SK-N-MC (cell line): ENCODE measurements around the gene HYAL1.
A peak's percentile ranks its signal among the peaks of the same experiment; 100 is the strongest.

ENCODE experiments used
- DNase-seq: peaks from one replicate; pipeline ENCODE4 v3.0.0-alpha.2; 2011; ENCODE audit warnings: low read depth, low spot score
- H3K27ac ChIP-seq: fragments of 200-600 bp; sonication (generic); 2 replicates; pipeline ENCODE4 v1.5.1; 2016; ENCODE audit warnings: mixed run types
- H3K36me3 ChIP-seq: fragments of 200-600 bp; sonication (generic); 2 replicates; pipeline ENCODE4 v1.6.1; 2017; ENCODE audit warnings: antibody characterized with exemption, low read length, mixed read lengths; ENCODE audit not compliant: insufficient read depth
- H3K4me3 ChIP-seq: fragments of 200-600 bp; sonication (generic); 2 replicates; pipeline ENCODE4 v1.5.1; 2016
- H3K9ac ChIP-seq: fragments of 200-600 bp; sonication (generic); 2 replicates; pipeline ENCODE4 v1.8.0; 2017; ENCODE audit warnings: mixed run types, mixed read lengths; ENCODE audit not compliant: insufficient read length
- H3K9me3 ChIP-seq: fragments of 200-600 bp; sonication (generic); 2 replicates; pipeline ENCODE4 v1.6.1; 2017; ENCODE audit warnings: low read depth, mild to moderate bottlenecking, antibody characterized with exemption, low read length, moderate library complexity, mixed read lengths
- EZH2 ChIP-seq: fragments of 200-600 bp; sonication (generic); IDR thresholded peaks from one replicate; pipeline ENCODE4 v1.6.1; 2017; ENCODE audit warnings: antibody characterized with exemption
- FOXP2 ChIP-seq: optimal IDR thresholded peaks from 2 replicates; pipeline ENCODE3; 2011; ENCODE audit warnings: mild to moderate bottlenecking, moderate library complexity; ENCODE audit not compliant: insufficient read depth; ENCODE audit errors: extremely low read length, control extremely low read depth
- POLR2AphosphoS5 ChIP-seq: IDR thresholded peaks from 2 replicates; pipeline ENCODE4 v1.6.1; 2012; ENCODE audit warnings: mild to moderate bottlenecking, low read depth, low read length, borderline replicate concordance

The HYAL1 gene

GRCh38 chr3:50337175-50337861 lies 33.9 kb upstream of the HYAL1 start:
- H3K9ac ChIP-seq = peak overlapping the region; percentile 94
- H3K36me3 ChIP-seq = no peaks in the 10 kb centered on the region; the same call in 1 of the 2 replicates
- H3K27ac ChIP-seq = 0 out of 2 replicates have a peak overlapping the region, but pooled peaks have one; percentile 36
- TF ChIP-seq FOXP2 (no peak), POLR2AphosphoS5 (peak; percentile 94)
- H3K9me3 ChIP-seq = no peaks in the 10 kb centered on the region
- H3K4me3 ChIP-seq = peak overlapping the region; percentile 86
- peak; percentile 51 for DNase-seq

DNA sequence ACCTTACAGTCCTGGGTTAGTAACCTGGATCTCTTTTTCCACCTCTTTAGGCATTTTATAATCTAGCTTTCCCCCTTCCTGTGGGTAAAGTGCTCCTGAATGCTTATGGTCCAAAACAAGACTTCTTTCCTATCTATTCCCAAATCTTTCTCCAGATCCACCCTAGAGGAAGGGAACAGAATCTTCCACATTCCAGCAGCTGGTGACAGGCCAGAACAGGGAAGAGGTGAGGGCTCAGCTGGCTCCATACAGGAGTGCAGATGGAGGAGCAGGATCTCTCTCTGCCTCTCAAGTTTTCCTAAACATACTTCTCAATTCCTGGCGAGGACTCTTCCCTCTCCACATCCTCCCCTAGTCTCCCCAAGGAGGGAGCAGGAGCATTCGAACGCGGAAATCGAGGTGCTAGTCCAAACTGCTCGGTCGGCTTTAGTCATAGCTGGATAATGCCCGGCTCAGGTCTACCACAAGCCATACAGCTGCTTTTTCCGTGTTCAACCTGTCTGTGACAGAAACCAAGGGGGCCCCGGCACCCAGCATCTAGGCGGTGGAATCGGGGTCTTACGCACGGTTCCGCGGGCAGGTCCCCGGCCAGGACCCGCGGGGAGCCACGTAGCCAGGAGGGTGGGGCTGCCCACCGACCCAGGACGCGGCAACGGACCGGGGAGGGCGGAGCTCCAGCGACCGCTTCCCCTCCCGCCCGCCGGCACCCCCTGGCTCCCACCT lies 33.2 kb upstream of the HYAL1 start:
- peak overlapping the region; percentile 86 for H3K4me3 ChIP-seq
- TF ChIP-seq FOXP2 = no peak
- no peak for TF ChIP-seq EZH2
- TF ChIP-seq POLR2AphosphoS5 = no peak
- no peaks in the 10 kb centered on the region for H3K9me3 ChIP-seq
- H3K9ac ChIP-seq = peak overlapping the region; percentile 94
- H3K36me3 ChIP-seq = peaks cover 7% of the 10 kb centered on the region; the same call in 1 of the 2 replicates
- no peak for DNase-seq
- H3K27ac ChIP-seq = 0 out of 2 replicates have a peak overlapping the region, but pooled peaks have one; percentile 36

GRCh38 chr3:50334339-50335075 lies 31.1 kb upstream of the HYAL1 start:
- no peak for TF ChIP-seq POLR2AphosphoS5
- TF ChIP-seq FOXP2 = no peak
- TF ChIP-seq EZH2 = no peak
- Histone ChIP-seq H3K27ac (no peak overlapping the region), H3K4me3 (no peak overlapping the region), H3K9me3 (no peaks in the 10 kb centered on the region), H3K36me3 (peaks cover 18% of the 10 kb centered on the region; the same call in 1 of the 2 replicates), H3K9ac (no peak overlapping the region)
- DNase-seq = no peak

GRCh38 chr3:50333744-50334328 lies 30.5 kb upstream of the HYAL1 start:
- no peak overlapping the region for H3K9ac ChIP-seq
- no peak overlapping the region for H3K27ac ChIP-seq
- H3K36me3 ChIP-seq = peaks cover 18% of the 10 kb centered on the region; the same call in 1 of the 2 replicates
- no peaks in the 10 kb centered on the region for H3K9me3 ChIP-seq
- no peak for DNase-seq
- TF ChIP-seq EZH2 = no peak
- TF ChIP-seq POLR2AphosphoS5 = no peak
- TF ChIP-seq FOXP2 = no peak
- H3K4me3 ChIP-seq = no peak overlapping the region

- no peak for DNase-seq
- H3K9ac ChIP-seq = no peak overlapping the region
- H3K9me3 ChIP-seq = no peaks in the 10 kb centered on the region
- H3K36me3 ChIP-seq = peaks cover 18% of the 10 kb centered on the region; the same call in 1 of the 2 replicates
- TF ChIP-seq EZH2 (no peak), FOXP2 (no peak), POLR2AphosphoS5 (no peak)
- no peak overlapping the region for H3K27ac ChIP-seq
- H3K4me3 ChIP-seq = no peak overlapping the region
Observed at GRCh38 chr3:50331364-50331907, 28.1 kb upstream of the HYAL1 start.

- DNase-seq = no peak
- Histone ChIP-seq H3K4me3 (no peak overlapping the region), H3K9me3 (no peaks in the 10 kb centered on the region), H3K9ac (no peak overlapping the region), H3K27ac (no peak overlapping the region), H3K36me3 (peaks cover 18% of the 10 kb centered on the region; the same call in 1 of the 2 replicates)
- TF ChIP-seq POLR2AphosphoS5 (no peak), EZH2 (no peak), FOXP2 (no peak)
Observed at GRCh38 chr3:50330330-50330729, 27.0 kb upstream of the HYAL1 start.

DNA sequence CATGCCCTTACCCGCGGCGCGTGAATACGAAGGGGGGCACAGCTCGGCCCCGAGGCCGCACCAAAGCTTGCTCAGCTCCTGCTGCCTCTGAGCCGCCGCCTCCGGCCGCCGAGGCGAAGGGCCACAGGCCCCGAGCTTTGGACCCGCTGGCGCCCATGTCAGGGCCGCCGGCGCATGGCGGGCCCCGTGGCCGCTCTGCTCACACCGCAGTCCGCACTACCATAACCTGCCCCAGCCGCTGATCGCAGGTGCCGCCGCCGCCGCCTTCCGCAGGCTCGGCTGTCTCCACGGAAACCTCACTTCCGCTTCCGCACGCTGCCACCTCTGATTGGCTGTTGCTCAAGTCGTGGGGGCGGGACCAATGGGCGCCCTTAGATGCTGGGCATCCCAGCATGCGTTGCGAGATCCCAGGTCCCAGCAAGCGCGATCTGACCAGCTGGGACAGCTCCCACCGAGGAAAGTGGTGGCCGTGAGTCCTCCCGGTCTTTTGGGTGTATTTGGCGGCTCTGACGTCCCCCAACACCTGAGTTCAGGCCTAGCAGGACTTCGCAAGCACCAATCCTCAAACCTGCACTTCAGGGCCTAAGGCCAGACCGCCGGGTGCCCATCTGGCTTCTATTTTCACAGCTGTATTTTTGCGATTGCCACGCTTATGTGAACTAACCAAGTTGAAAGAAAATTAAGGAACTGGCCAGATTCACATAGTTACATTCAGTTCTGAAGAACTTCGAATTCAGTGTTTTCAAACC lies 24.7 kb upstream of the HYAL1 start, which contains the start of gene TUSC2:
Gene TUSC2, minus strand, starts transcription at position 281 of the 749 bp plus-strand sequence. Its CDS starts 124 bp downstream, at position 157.
- Histone ChIP-seq H3K9ac (peak within 1 kb of the TSS; percentile 87), H3K4me3 (peak within 1 kb of the TSS; percentile 81), H3K36me3 (peaks cover 18% of the 10 kb centered on the region; the same call in 1 of the 2 replicates), H3K9me3 (no peaks in the 10 kb centered on the region), H3K27ac (peak within 1 kb of the TSS; percentile 62)
- DNase-seq = no peak
- no peak for TF ChIP-seq FOXP2
- TF ChIP-seq POLR2AphosphoS5 = peak; percentile 87
